Neutrophil (primary cell): ENCODE results near the gene MED8.

ENCODE experiments used
- H3K27ac ChIP-seq: fragments of 200-600 bp; sonication (generic); 2 replicates; pipeline ENCODE4 v1.5.1; 2016; ENCODE audit warnings: mild to moderate bottlenecking, moderate library complexity
- H3K27me3 ChIP-seq: fragments of 200-600 bp; sonication (generic); 2 replicates; pipeline ENCODE4 v1.6.0; 2016; ENCODE audit warnings: mild to moderate bottlenecking
- H3K36me3 ChIP-seq: fragments of 200-600 bp; sonication (generic); 2 replicates; pipeline ENCODE4 v1.5.1; 2017
- H3K4me1 ChIP-seq, 2 experiments: fragments of 200-600 bp in 1 of 2; sonication (generic) in 1 of 2; 1 replicate in 1 of 2; 2 replicates in 1 of 2; pipeline versions ENCODE4 v1.5.1 to v1.6.1; 2013 to 2016; ENCODE audit warnings: low read depth in 1 of 2, low read length in 1 of 2, mild to moderate bottlenecking in 1 of 2, moderate library complexity in 1 of 2; ENCODE audit not compliant: control insufficient read depth in 1 of 2, insufficient read depth in 1 of 2
- H3K4me3 ChIP-seq, 2 experiments: fragments of 200-600 bp in 1 of 2; sonication (generic) in 1 of 2; 1 replicate in 1 of 2; 2 replicates in 1 of 2; pipeline ENCODE4 v1.5.1; 2013 to 2016; ENCODE audit warnings: low read depth in 1 of 2, low read length in 1 of 2, mild to moderate bottlenecking in 1 of 2, moderate library complexity in 1 of 2
- H3K9me3 ChIP-seq: fragments of 200-600 bp; sonication (generic); 2 replicates; pipeline ENCODE4 v1.5.1; 2016
- TF ChIP-seq, protein P1 (sequence below): fragments of 200-600 bp; sonication (generic); IDR thresholded peaks from 2 replicates; pipeline ENCODE4 v1.5.1; 2016; ENCODE audit warnings: antibody characterized with exemption

The MED8 gene, protein sequence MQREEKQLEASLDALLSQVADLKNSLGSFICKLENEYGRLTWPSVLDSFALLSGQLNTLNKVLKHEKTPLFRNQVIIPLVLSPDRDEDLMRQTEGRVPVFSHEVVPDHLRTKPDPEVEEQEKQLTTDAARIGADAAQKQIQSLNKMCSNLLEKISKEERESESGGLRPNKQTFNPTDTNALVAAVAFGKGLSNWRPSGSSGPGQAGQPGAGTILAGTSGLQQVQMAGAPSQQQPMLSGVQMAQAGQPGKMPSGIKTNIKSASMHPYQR

DNA sequence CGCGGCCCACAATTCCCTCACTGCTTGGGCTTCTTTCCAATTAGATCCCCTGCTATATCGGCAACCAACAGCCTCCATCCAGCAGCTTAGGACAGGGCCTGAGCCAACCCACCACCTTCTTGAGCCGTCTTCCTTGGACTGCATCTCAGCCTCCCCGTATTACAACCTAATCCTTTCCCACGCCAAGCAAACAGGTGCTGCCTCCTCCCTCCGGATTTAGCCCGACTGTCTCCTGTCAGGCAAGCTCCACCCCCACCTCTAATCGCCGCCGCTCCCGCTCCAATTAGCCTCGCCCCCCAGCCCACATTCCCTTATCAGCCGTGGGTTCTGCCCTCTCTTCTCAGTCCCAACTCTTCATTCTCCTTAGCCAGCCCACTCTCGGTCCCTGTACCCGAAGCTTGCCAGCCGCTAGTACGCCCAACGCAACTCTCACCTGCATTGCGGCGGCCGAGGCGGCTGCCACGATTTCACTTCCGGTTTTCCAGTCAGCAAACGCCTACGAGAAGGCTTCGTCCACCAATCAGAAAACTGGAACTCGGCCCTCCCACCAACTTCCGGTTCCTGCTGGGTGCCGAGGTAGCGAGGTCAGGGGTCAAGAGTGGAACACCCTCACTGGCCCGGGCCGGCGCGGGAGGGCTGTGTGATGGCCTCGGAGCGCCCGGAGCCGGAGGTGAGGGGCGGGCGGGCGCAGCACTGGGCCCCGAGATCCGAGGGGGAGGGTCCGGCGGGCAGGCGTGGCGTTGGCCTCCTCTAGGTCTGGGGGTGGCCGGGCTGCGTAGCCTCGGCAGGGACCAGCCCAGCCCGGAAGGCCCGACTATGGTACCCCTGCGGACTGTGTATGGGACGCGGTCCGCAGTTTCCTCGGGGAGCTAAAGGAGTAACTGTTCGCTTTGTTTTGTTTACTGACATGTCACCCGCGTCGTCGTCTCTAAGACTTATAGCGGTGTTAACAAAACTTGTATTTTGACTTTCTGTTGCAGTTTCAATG lies at the start of gene MED8, which contains the start of gene SZT2:
TSS of gene MED8 (minus strand) at position 475 of the 988 bp plus-strand sequence. CDS start at position 439, 36 bp downstream.
TSS of gene SZT2 (plus strand) at position 574 of the 988 bp plus-strand sequence. CDS start at position 644, 70 bp downstream.
- H3K4me1 ChIP-seq: peaks cover 38 to 43% of the 10 kb centered on the region in 2 experiments
- H3K9me3 ChIP-seq: no peaks in the 10 kb centered on the region
- H3K4me3 ChIP-seq: peak within 1 kb of the TSS; percentile 82 to 94
- TF ChIP-seq, protein P1, sequence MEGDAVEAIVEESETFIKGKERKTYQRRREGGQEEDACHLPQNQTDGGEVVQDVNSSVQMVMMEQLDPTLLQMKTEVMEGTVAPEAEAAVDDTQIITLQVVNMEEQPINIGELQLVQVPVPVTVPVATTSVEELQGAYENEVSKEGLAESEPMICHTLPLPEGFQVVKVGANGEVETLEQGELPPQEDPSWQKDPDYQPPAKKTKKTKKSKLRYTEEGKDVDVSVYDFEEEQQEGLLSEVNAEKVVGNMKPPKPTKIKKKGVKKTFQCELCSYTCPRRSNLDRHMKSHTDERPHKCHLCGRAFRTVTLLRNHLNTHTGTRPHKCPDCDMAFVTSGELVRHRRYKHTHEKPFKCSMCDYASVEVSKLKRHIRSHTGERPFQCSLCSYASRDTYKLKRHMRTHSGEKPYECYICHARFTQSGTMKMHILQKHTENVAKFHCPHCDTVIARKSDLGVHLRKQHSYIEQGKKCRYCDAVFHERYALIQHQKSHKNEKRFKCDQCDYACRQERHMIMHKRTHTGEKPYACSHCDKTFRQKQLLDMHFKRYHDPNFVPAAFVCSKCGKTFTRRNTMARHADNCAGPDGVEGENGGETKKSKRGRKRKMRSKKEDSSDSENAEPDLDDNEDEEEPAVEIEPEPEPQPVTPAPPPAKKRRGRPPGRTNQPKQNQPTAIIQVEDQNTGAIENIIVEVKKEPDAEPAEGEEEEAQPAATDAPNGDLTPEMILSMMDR: peak; percentile 59
- H3K27me3 ChIP-seq: no peaks in the 10 kb centered on the region
- peaks cover 29% of the 10 kb centered on the region for H3K36me3 ChIP-seq
- peak within 1 kb of the TSS; percentile 88 for H3K27ac ChIP-seq

DNA sequence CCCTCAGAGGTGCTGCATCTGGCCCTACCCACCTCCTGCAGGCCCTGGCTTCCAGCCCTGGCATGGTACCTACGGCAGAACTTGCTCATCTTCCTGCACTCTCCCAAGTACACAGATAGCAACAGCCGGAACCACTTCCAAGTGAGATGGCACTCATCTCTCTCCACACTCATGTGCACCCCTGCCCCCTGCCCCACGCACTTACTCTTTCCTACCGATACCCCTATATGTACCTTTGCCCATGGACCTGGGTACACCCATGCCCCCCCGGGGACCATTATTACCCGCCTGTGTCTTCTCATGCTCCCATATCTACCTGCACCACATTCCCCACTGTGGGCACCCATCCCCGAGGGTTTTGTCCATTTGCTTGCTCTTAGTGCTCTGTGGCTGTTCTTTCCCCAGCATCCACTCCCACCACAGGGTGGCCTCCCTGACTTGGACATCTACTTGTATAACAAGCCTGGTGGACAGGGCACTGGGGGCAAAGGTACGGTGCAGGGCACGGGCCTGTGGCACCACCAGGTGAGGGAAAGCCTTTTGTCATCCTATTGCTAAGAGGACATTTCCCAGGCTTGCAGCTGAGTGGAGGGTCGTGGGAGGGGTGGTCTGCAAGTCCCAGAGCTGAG lies 49.5 kb upstream of the MED8 start:
- no peaks in the 10 kb centered on the region for H3K27me3 ChIP-seq
- H3K27ac ChIP-seq: no peak overlapping the region
- no peaks in the 10 kb centered on the region for H3K9me3 ChIP-seq
- H3K4me1 ChIP-seq: no peaks in the 10 kb centered on the region
- H3K4me3 ChIP-seq: no peak overlapping the region
- TF ChIP-seq, protein P1: no peak
- peaks cover 100% of the 10 kb centered on the region for H3K36me3 ChIP-seq

DNA sequence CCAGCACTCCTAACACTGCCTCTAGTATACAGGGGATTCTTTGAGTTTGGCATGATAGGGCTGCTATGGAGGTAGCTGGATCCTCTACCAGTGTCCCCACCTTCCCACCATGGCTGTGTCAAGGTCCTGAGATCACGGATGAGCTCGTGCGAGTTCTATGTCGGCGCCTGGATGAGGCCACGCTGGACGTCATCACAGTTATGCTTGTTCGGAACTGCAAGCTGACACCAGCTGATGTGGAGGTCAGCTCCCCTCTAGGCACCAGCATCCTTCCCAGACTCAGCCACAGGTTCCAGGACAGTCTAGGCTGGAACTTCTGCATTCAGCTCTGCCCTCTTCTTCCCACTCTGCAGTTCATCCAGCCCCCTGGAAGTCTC lies 49.0 kb upstream of the MED8 start:
- Histone ChIP-seq H3K27me3 (no peaks in the 10 kb centered on the region), H3K4me1 (no peaks in the 10 kb centered on the region), H3K36me3 (peaks cover 100% of the 10 kb centered on the region), H3K27ac (no peak overlapping the region), H3K9me3 (no peaks in the 10 kb centered on the region), H3K4me3 (no peak overlapping the region)
- TF ChIP-seq, protein P1: no peak

DNA sequence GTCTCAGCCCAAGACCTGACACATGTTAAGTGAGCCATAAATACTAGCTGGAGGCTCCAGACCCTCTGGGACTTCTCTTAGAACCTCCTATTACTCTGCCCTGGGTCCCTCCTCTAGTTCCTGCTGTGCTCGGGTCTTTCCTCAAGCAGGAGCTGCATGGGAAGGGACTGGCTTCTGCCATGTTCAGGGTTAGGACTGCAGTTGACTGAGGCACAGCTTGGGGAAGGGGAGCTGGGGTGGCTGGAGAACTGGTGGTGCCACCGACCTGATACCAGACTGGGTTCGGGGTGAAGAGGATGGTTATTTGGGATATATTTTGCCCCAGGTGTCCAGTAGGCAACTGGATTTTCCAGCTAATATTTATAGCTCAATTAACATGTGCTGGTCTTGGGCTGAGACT lies 48.4 kb upstream of the MED8 start:
- TF ChIP-seq, protein P1: no peak
- Histone ChIP-seq H3K27me3 (no peaks in the 10 kb centered on the region), H3K4me1 (no peaks in the 10 kb centered on the region), H3K4me3 (no peak overlapping the region), H3K36me3 (peaks cover 100% of the 10 kb centered on the region), H3K27ac (no peak overlapping the region), H3K9me3 (no peaks in the 10 kb centered on the region)
